IPS-NIHi7 (cell line): Measurements from ENCODE around the gene FKBP9.
"Not testable (repeated sequence)": the region's sequence is repeated elsewhere in the genome, so short reads cannot be mapped to it uniquely, and the experiment has no call there.

Experiments
- DNase-seq: peaks from one replicate; pipeline ENCODE4 v3.0.0; 2012; ENCODE audit warnings: mixed read lengths; ENCODE audit errors: extremely low spot score

Gene FKBP9, protein sequence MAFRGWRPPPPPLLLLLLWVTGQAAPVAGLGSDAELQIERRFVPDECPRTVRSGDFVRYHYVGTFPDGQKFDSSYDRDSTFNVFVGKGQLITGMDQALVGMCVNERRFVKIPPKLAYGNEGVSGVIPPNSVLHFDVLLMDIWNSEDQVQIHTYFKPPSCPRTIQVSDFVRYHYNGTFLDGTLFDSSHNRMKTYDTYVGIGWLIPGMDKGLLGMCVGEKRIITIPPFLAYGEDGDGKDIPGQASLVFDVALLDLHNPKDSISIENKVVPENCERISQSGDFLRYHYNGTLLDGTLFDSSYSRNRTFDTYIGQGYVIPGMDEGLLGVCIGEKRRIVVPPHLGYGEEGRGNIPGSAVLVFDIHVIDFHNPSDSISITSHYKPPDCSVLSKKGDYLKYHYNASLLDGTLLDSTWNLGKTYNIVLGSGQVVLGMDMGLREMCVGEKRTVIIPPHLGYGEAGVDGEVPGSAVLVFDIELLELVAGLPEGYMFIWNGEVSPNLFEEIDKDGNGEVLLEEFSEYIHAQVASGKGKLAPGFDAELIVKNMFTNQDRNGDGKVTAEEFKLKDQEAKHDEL

DNA sequence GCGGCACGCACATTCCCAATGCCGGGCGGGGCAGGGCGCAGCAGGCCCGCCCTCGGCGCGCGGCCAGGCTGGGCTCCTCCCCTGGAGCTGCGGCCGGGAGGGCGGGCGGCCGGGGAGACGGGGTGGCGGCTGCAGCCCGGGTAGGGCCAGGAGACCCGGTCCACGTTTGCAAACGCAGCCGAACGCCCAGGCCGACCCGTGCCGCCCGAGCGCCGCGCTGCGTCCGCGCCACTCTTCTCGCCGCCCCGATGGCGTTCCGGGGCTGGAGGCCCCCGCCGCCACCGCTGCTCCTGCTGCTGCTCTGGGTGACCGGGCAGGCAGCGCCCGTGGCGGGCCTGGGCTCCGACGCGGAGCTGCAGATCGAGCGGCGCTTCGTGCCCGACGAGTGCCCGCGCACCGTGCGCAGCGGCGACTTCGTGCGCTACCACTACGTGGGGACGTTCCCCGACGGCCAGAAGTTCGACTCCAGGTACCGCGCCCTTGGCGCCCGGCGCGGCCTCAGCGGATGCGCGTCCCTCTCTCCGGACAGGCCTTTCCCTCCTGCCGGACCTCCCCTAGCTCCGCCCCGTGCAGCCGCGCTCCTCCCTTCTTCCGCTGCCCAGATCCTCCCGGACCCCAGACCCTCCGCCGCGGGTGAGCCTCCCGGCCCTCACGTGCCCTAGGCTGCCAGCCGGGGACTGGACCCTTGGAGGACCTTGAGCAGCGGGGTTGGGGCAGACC lies at the start of gene FKBP9:
FKBP9 (plus strand) TSS at position 115 of the 720 bp plus-strand sequence; CDS start at position 249, 134 bp downstream.
- peak; percentile 92 for DNase-seq

GRCh38 chr7:32910195-32910594 lies 47.0 kb upstream of the FKBP9 start:
- no peak for DNase-seq

DNA sequence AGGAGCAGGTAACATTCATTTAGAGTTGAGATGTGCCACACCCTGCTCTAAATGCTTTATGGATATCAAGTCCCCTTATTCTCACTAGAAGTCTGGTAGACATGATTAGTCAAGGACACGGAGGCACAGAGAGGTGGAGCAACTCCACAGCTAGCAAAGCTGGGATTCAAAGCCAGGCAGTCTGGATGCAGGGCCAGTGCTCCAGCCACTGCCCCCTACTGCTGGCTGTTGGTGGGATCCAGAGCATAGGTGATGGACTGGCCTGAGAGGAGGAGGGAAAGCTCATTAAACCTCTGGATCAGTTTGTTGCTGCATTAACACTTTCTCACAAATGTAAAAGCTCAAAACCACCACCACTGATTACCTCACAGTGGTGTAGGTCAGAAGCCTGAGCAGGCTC lies 43.1 kb upstream of the FKBP9 start:
- DNase-seq, result no peak

DNA sequence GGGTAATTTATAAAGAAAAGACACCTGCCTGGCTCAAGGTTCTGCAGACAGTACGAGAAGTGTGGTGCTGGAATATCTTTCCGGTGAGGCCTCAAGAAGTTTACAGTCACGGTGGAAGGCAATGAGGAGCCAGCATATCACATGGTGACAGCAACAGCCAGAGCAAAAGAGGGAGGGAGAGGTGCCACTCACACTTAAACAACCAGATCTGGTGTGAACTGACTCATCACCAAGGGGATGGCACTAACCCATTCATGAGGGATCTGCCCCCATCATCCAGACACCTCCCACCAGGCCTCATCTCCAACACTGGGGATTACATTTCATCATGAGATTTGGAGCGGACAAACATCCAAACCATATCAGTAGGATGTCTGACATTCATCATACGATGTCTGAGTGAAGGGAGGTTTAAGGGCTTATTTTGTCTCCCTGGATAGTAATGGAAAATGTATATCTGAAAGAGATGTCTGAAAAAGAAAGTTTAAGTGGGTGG lies 42.2 kb upstream of the FKBP9 start:
- no peak for DNase-seq

DNA sequence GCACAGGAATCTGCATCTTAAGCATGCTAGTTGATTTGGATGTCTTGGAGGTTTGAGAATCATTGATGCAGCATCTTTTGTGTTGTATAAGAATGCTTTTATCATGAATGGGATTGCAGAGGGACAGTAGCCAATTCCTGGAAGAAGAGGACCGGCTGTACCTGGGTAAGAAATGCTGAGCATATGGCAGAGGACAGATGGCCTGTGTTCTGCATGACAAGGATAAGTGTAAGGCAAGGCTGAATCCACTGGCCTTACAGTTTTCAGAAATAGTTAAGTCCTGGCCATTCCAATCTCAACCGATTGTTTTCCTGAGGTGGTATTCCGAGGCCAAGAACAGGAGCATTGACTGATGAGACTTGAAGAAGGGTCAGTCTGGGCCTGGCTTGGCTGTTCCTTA lies 41.2 kb upstream of the FKBP9 start:
- no peak for DNase-seq

DNA sequence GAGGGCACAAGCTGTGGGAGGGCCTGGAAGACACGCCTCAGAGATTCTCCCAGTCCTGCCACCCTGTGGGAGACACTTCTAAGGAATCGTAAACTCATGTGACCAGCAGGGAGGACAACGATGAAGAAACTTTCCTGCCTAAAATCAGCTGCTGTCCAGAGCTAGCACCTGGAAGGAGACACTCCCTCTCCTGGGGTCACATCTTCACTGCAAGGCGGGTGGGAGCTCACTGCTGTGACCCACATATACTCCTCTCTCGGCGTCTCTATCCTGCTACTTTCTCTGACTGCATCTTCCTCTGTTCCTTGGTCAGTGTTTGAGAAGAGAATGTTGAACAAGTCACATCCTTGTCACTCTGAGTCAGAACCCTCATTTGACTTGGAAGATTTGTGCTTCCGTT lies 40.2 kb upstream of the FKBP9 start:
- DNase-seq, result not testable (repeated sequence)

DNA sequence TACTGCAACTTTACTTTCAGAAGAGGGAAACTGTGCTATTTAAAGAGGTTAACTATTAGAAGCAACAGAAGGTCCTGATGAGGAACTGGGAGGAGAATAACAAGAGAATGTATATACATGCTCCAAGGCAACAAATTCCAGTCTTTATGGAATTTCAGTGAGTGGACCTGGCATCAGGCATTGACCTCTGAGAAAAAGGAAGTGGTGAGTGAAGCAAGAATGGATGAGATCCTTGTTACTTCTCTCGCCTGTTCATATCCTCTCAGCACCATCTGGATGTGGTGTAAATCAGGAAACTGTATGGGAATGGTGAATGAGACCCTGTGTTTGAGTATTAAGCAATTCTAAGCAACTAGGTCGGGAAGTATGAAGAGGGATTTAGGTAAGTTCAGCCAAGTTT lies 35.3 kb upstream of the FKBP9 start:
- no peak for DNase-seq

GRCh38 chr7:32928785-32929298 lies 28.4 kb upstream of the FKBP9 start:
- DNase-seq, result no peak

- no peak for DNase-seq
These were observed 27.7 kb upstream of the FKBP9 start for GRCh38 chr7:32929430-32930143.

DNA sequence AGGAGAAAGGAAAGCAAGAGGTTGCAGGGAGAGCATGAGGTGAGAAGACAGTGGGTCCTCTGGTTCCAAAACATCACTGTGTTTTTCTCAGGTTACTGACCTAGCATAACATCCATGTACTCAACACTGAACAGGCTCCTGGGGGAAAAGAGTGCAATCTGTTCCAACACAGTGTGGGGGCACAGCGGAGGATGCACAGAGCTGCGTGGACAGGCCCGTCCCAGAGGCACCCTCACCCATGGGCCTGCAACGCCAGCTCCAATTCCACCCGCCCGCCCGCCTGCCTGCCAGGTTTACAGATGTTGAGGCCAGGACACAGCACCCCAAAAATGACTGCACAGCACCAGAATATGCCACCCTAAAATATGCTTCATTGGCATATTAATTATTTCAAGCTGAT lies 26.9 kb upstream of the FKBP9 start:
- DNase-seq, result no peak

GRCh38 chr7:32935558-32935957 lies 21.7 kb upstream of the FKBP9 start:
- no peak for DNase-seq

DNA sequence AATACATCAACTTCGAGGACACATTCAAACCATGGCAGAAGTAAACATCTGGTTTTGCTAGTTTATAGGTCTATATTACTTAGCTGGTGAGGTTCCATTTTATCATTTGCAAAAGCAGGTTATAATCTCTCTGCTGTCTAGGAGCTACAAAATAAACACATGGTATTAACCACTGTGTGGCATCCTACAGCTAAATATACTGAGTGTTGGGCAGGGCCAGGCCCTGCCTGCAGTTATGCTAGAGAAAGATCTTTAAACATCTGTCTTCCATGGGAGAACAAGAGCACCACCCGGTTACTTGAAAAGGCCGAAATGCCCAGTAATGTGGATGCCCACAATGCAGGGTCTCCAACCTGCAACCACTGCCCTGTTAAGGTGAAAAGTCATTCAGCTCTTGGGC lies 20.6 kb upstream of the FKBP9 start:
- no peak for DNase-seq

- DNase-seq, result no peak
These were observed 19.7 kb upstream of the FKBP9 start for GRCh38 chr7:32937344-32938174.

DNA sequence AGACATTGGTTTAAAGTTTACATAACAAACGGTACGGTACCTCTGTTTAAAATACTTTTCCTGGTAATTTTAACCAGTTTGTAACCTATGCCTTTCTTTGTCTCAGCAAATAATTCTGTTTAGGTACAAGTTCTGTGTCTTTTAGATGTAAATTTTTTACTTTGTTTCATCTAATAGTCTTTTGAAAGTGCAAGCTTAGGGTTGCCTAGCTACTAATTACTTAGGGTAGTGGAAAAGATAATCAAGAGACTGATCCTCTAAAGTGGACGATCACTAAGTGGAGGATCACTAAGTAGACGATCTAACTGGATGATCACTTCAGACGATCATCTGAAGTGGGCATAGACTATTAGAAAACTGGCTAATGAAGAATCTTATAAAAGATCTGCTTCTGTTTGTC lies 16.1 kb upstream of the FKBP9 start:
- DNase-seq, result no peak

GRCh38 chr7:32941681-32942414 lies 15.4 kb upstream of the FKBP9 start:
- DNase-seq, result no peak

DNA sequence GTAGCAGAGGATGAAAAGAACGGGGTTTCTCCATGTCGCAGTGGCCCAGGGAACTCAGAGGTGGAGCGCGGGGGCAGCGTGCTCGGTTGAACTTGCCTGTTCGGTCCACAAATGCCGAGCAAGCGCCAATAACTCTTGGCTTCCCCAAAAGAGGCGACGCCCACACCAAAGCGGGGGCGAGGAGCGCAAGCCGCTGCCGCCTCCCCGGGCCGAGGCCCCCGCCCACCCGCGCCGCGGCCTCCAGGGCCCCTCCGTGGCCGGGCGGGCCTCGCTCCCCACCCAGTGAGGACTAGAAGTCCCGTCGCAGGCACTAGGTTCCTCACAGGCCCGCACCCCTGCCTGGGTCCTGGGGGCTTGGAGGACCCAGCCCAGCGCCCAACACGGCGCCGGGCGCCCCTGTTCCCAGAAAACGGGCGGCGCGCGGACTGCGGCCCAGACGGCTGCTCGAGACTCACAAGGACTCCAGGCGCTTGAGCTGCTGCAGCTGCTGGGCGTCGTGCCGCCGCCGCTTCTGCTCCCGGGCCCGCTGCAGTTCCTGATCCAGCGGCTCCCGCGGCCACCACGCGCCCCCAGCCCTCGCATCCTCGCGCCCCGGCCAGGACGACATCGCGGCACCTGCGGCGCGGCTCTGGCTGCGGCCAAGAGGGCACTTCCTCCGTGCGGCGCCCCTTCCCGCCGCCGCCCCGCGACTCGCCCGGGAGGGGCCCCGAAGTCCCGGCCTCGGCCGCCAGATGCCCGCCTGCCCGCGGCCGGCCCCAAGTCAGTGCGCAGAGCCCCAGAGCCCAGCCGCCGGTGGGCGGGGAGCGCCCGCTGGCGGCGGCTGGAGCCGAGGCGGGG lies 14.6 kb upstream of the FKBP9 start:
- peak; percentile 91 for DNase-seq

DNA sequence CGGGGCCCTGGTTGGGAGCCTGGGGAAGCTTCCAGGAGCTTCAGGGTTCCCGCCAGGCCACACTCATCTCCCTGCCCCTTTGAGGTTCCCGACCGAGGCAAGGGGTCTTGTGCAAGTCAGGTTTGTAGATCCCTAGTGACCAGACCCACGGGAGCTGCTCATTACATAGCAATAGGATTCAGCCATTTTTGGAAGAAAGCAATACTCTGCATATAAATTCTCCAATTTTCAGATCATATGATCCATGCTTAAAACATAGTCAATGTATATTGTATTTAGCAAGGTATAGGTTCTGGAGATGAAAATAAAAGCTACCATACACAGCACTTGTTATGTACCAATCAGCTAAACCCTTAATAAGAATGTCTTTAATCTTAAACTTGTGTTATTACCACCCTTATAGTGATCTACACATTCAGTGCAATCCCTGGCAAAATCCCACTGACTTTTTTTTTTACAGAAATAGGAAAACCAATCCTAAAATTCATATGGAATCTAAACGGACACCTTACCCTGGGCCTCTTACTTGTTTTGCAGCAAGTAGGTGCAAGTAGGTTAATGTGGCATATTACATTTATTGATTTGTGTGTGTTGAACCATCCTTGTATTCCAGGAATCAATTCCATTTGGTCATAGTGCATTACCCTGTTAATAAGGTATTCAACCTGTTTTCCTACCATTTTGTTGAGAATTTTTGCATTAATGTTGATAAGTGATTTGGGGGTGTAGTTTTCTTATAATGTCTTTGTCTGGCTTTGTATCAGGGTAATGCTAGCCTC lies 13.8 kb upstream of the FKBP9 start:
- no peak for DNase-seq

- DNase-seq, result no peak
These were observed 9.7 kb upstream of the FKBP9 start for GRCh38 chr7:32947420-32947983.
